Body of pancreas (tissue), 4 donors: ENCODE data around the gene USP49. TPM values are rescaled to one million over a fixed set of nuclear protein-coding genes. Genes with fewer than 3 reads are reported as not detected.
"Not testable (repeated sequence)": the region's sequence is repeated elsewhere in the genome, so short reads cannot be mapped to it uniquely, and the experiment has no call there.

Experiments
- ATAC-seq: fragments of 150-250 bp; one replicate; pipeline ENCODE4 v1.9.1; 2016
- DNase-seq, 4 donors: peaks; one replicate each; pipeline ENCODE4 v3.0.0-alpha.2; 2019
- H3K27ac ChIP-seq, 4 donors: fragments of 200-600 bp; sonication (generic); 1 replicate in 3 of 4; 2 replicates in 1 of 4; pipeline versions ENCODE4 v1.5.1 to v1.6.1; 2016 to 2019; ENCODE audit warnings: mild to moderate bottlenecking in 1 of 4, mixed read lengths in 1 of 4, moderate library complexity in 1 of 4
- H3K27me3 ChIP-seq, 2 donors: fragments of 200-600 bp; sonication (generic); one replicate each; pipeline ENCODE4 v1.6.0; 2016; ENCODE audit warnings: mild to moderate bottlenecking in 1 of 2
- H3K36me3 ChIP-seq, 2 donors: fragments of 200-600 bp; sonication (generic); replicated peaks in 1 of 2; 2 replicates each; pipeline ENCODE4 v1.5.1; 2016; ENCODE audit warnings: low read depth in 2 of 2; ENCODE audit not compliant: insufficient read depth in 1 of 2
- H3K4me1 ChIP-seq: fragments of 200-600 bp; sonication (generic); one replicate; pipeline ENCODE4 v1.6.0; 2016
- H3K4me3 ChIP-seq, 2 donors: fragments of 200-600 bp; sonication (generic); 1 replicate in 1 of 2; 2 replicates in 1 of 2; pipeline ENCODE4 v1.5.1; 2016 to 2019
- H3K9me3 ChIP-seq, 3 donors: fragments of 200-600 bp; sonication (generic); 1 replicate in 2 of 3; 2 replicates in 1 of 3; pipeline ENCODE4 v1.5.1; 2016
- CTCF ChIP-seq, 7 experiments: fragments of 450-650 bp in 4 of 7; fragments of 200-600 bp in 3 of 7; sonication (generic) in 3 of 7; IDR thresholded peaks; one replicate each; pipeline ENCODE4 v1.5.1; 2016 to 2019; ENCODE audit warnings: antibody characterized with exemption in 7 of 7
- POLR2A ChIP-seq, 3 donors: fragments of 450-650 bp; IDR thresholded peaks; one replicate each; pipeline ENCODE4 v1.6.1; 2016; ENCODE audit warnings: antibody characterized with exemption in 3 of 3, mild to moderate bottlenecking in 2 of 3
- WGBS, 2 donors: methylation state at CpG; one replicate each; pipeline ENCODE4 v1.1.5; 2017; 5-methylcytosine and 5-hydroxymethylcytosine counted together
- intact Hi-C: fragments of 100-400 bp; cut with DNase I; formaldehyde crosslinking; loops from one replicate; pipeline ENCODE4 v1.15.1; 2023
- total RNA-seq, 2 donors: library from RNA; depleted of rRNA; stranded (reverse); fragments of >200 nt; gene quantifications; one replicate each; pipeline ENCODE4 v1.1.0, GENCODE V29; 2016

USP49 gene
- 1 to 10 TPM; 3.3 to 5.2 TPM for total RNA-seq

GRCh38 chr6:41895300-41896233 is at the start of gene USP49:
USP49 (minus strand) TSS chr6:41895375; CDS start chr6:41806983, 88,392 bp downstream.
- peaks cover 19% of the 10 kb centered on the region for H3K4me1 ChIP-seq
- no peaks in the 10 kb centered on the region for H3K9me3 ChIP-seq
- TF ChIP-seq CTCF (IDR thresholded peaks at IDR 0.05) (no peak), POLR2A (IDR thresholded peaks at IDR 0.05) (peak in 1 of 3 donors; percentile 28)
- peak within 1 kb of the TSS; percentile 53 to 93 for H3K4me3 ChIP-seq
- ATAC-seq (peak; percentile 96), DNase-seq (peak; percentile 87 to 94 (median 89))
- intact Hi-C loops = no loop called here
- H3K27ac ChIP-seq = peak within 1 kb of the TSS; percentile 61 to 83 (median 74)
- no peaks in the 10 kb centered on the region for H3K27me3 ChIP-seq
- WGBS, 2 donors = 1% methylated on average over 34 to 36 of the region's 55 CpGs
- H3K36me3 ChIP-seq = no peaks in the 10 kb centered on the region

- ATAC-seq (no peak), DNase-seq (no peak)
- no peaks in the 10 kb centered on the region for H3K9me3 ChIP-seq
- peaks cover 30% of the 10 kb centered on the region for H3K4me1 ChIP-seq
- intact Hi-C loops = no loop called here
- no peak overlapping the region for H3K27ac ChIP-seq
- TF ChIP-seq CTCF (IDR thresholded peaks at IDR 0.05) (no peak), POLR2A (IDR thresholded peaks at IDR 0.05) (no peak)
- H3K4me3 ChIP-seq = no peak overlapping the region
- H3K27me3 ChIP-seq = no peaks in the 10 kb centered on the region
- no peaks in the 10 kb centered on the region for H3K36me3 ChIP-seq
Measured at GRCh38 chr6:41943456-41943855, 48.3 kb upstream of the USP49 start.

GRCh38 chr6:41942882-41943281 is 47.7 kb upstream of the USP49 start:
- H3K9me3 ChIP-seq, intact Hi-C loops, H3K27me3 ChIP-seq, ATAC-seq, H3K36me3 ChIP-seq, H3K4me3 ChIP-seq, H3K27ac ChIP-seq, DNase-seq: not testable (repeated sequence)
- peaks cover 31% of the 10 kb centered on the region for H3K4me1 ChIP-seq
- 89 to 91% methylated on average over 14 of the region's 14 CpGs for WGBS, 2 donors

- Histone ChIP-seq H3K4me1 (peaks cover 31% of the 10 kb centered on the region), H3K4me3 (peak overlapping the region in 1 of 2 donors; percentile 1), H3K9me3 (no peaks in the 10 kb centered on the region), H3K36me3 (no peaks in the 10 kb centered on the region), H3K27me3 (no peaks in the 10 kb centered on the region), H3K27ac (peak overlapping the region; percentile 18 to 79 (median 43))
- 32 to 40% methylated on average over 20 of the region's 20 CpGs for WGBS, 2 donors
- intact Hi-C loops = no loop called here
- ATAC-seq (no peak), DNase-seq (no peak)
- TF ChIP-seq CTCF (IDR thresholded peaks at IDR 0.05) = no peak
- TF ChIP-seq POLR2A (IDR thresholded peaks at IDR 0.05) = no peak
Measured at GRCh38 chr6:41942067-41942851, 47.1 kb upstream of the USP49 start.
